HEK293 (cell line): ENCODE measurements around the gene KRT20.

Source experiments
- CTCF ChIA-PET: fragments of 350-600 bp; formaldehyde crosslinking; extraction: SDS; loops from one replicate; lab custom pipeline; 2021; ENCODE audit warnings: antibody characterized with exemption; lab: Yijun Ruan, JAX
- POLR2A ChIA-PET: fragments of 300-600 bp; formaldehyde crosslinking; extraction: SDS; loops from one replicate; lab custom pipeline; 2020; ENCODE audit warnings: antibody characterized with exemption, inconsistent platforms; lab: Yijun Ruan, JAX
- H3K27ac ChIP-seq: fragments of 200-500 bp; sonication (Bioruptor generic); 2 replicates; pipeline ENCODE4 v1.5.1; 2014; ENCODE audit warnings: low read depth, low read length, control low read depth, inconsistent platforms; ENCODE audit errors: extremely low read depth
- H3K36me3 ChIP-seq, 2 experiments: fragments of 200-500 bp in 1 of 2; sonication (Bioruptor generic) in 1 of 2; 1 replicate in 1 of 2; 2 replicates in 1 of 2; pipeline ENCODE4 v1.5.1; 2014 to 2017; ENCODE audit warnings: inconsistent platforms in 2 of 2, low read length in 2 of 2; ENCODE audit not compliant: control insufficient read depth in 2 of 2, insufficient read depth in 1 of 2
- H3K4me1 ChIP-seq: fragments of 200-500 bp; sonication (Bioruptor generic); 2 replicates; pipeline ENCODE4 v1.5.1; 2014; ENCODE audit warnings: mild to moderate bottlenecking, low read length, inconsistent platforms; ENCODE audit not compliant: control insufficient read depth, insufficient read depth
- H3K4me3 ChIP-seq: 2 replicates; pipeline ENCODE4 v1.5.1; 2011; ENCODE audit warnings: low read depth, mild to moderate bottlenecking, control low read depth, low read length, moderate library complexity
- H3K9me3 ChIP-seq: fragments of 200-500 bp; sonication (Bioruptor generic); 2 replicates; pipeline ENCODE4 v1.5.1; 2014; ENCODE audit warnings: low read depth, low read length, inconsistent platforms; ENCODE audit not compliant: control insufficient read depth, insufficient read depth
- BCL11A ChIP-seq: fragments of 450-650 bp; formaldehyde crosslinking; IDR thresholded peaks from 2 replicates; pipeline ENCODE4 v1.5.1; 2016; ENCODE audit warnings: low read depth, missing biosample characterization, missing genetic modification characterization
- CTCF ChIP-seq: fragments of 450-650 bp; formaldehyde crosslinking; IDR thresholded peaks from 2 replicates; pipeline ENCODE4 v1.5.1; 2016; ENCODE audit warnings: missing biosample characterization, missing genetic modification characterization
- FEZF1 ChIP-seq: fragments of 450-650 bp; formaldehyde crosslinking; IDR thresholded peaks from 2 replicates; pipeline ENCODE4 v1.5.1; 2016; ENCODE audit warnings: missing biosample characterization, missing genetic modification characterization
- KLF1 ChIP-seq: fragments of 450-650 bp; formaldehyde crosslinking; IDR thresholded peaks from 2 replicates; pipeline ENCODE4 v1.5.1; 2016; ENCODE audit warnings: missing biosample characterization, missing genetic modification characterization
- KLF8 ChIP-seq: fragments of 450-650 bp; formaldehyde crosslinking; IDR thresholded peaks from 2 replicates; pipeline ENCODE4 v1.5.1; 2016; ENCODE audit warnings: missing biosample characterization, missing genetic modification characterization
- OVOL3 ChIP-seq: fragments of 450-650 bp; formaldehyde crosslinking; IDR thresholded peaks from 2 replicates; pipeline ENCODE4 v1.5.1; 2016; ENCODE audit warnings: missing biosample characterization, missing genetic modification characterization
- PRDM6 ChIP-seq: fragments of 450-650 bp; formaldehyde crosslinking; IDR thresholded peaks from 2 replicates; pipeline ENCODE4 v1.5.1; 2017; ENCODE audit warnings: missing biosample characterization, missing genetic modification characterization
- RBAK ChIP-seq: fragments of 450-650 bp; formaldehyde crosslinking; IDR thresholded peaks from 2 replicates; pipeline ENCODE4 v1.5.1; 2016; ENCODE audit warnings: missing biosample characterization, missing genetic modification characterization
- ZBTB49 ChIP-seq: fragments of 450-650 bp; formaldehyde crosslinking; IDR thresholded peaks from 2 replicates; pipeline ENCODE4 v1.5.1; 2016; ENCODE audit warnings: missing biosample characterization, missing genetic modification characterization, low read depth
- ZIC2 ChIP-seq: fragments of 450-650 bp; formaldehyde crosslinking; IDR thresholded peaks from 2 replicates; pipeline ENCODE4 v1.5.1; 2016; ENCODE audit warnings: missing biosample characterization, missing genetic modification characterization
- ZNF133 ChIP-seq: fragments of 450-650 bp; formaldehyde crosslinking; IDR thresholded peaks from 2 replicates; pipeline ENCODE4 v1.5.1; 2016; ENCODE audit warnings: missing biosample characterization, missing genetic modification characterization
- ZNF19 ChIP-seq: fragments of 450-650 bp; formaldehyde crosslinking; IDR thresholded peaks from 2 replicates; pipeline ENCODE4; 2016; ENCODE audit warnings: missing biosample characterization, missing genetic modification characterization, low read depth
- ZNF23 ChIP-seq: fragments of 450-650 bp; formaldehyde crosslinking; IDR thresholded peaks from 2 replicates; pipeline ENCODE4 v1.5.1; 2016; ENCODE audit warnings: missing biosample characterization, missing genetic modification characterization, borderline replicate concordance
- ZNF26 ChIP-seq: fragments of 450-650 bp; formaldehyde crosslinking; IDR thresholded peaks from 2 replicates; pipeline ENCODE4 v1.5.1; 2016; ENCODE audit warnings: missing biosample characterization, missing genetic modification characterization
- ZNF518A ChIP-seq: fragments of 450-650 bp; formaldehyde crosslinking; conservative IDR thresholded peaks from 2 replicates; pipeline ENCODE4 v1.5.1; 2016; ENCODE audit warnings: low read depth, missing biosample characterization, missing genetic modification characterization
- ZNF561 ChIP-seq: fragments of 450-650 bp; IDR thresholded peaks from 2 replicates; pipeline ENCODE4 v1.5.1; 2018; ENCODE audit warnings: missing biosample characterization, missing genetic modification characterization, borderline replicate concordance
- ZNF629 ChIP-seq: fragments of 450-650 bp; formaldehyde crosslinking; IDR thresholded peaks from 2 replicates; pipeline ENCODE4 v1.5.1; 2017; ENCODE audit warnings: missing biosample characterization, missing genetic modification characterization
- ZNF639 ChIP-seq: fragments of 450-650 bp; formaldehyde crosslinking; IDR thresholded peaks from 2 replicates; pipeline ENCODE4 v1.5.1; 2016; ENCODE audit warnings: missing biosample characterization, missing genetic modification characterization
- ZNF701 ChIP-seq: fragments of 450-650 bp; formaldehyde crosslinking; IDR thresholded peaks from 2 replicates; pipeline ENCODE4 v1.5.1; 2016; ENCODE audit warnings: missing biosample characterization, missing genetic modification characterization

Gene KRT20

GRCh38 chr17:40873255-40873654 lies 11.8 kb downstream of the KRT20 start:
- Histone ChIP-seq H3K4me3 (no peak overlapping the region), H3K9me3 (no peaks in the 10 kb centered on the region), H3K27ac (no peak overlapping the region), H3K36me3 (no peaks in the 10 kb centered on the region), H3K4me1 (no peaks in the 10 kb centered on the region)
- POLR2A ChIA-PET: interaction anchor here (1.0 kb wide), 1 partner anchor 54 kb away, joined by 3 read pairs; no protein-coding TSS in a partner anchor
- CTCF ChIA-PET: interaction anchor here (0.9 to 1.5 kb wide), 6 partner anchors 8 to 676 kb away, joined by 3 to 5 read pairs (median 4); partner anchors contain the start of gene KRT20
- TF ChIP-seq OVOL3 (no peak), ZNF19 (tag by site-specific recombination) (no peak), PRDM6 (tag by site-specific recombination) (no peak), FEZF1 (tag by site-specific recombination) (no peak), ZIC2 (tag by site-specific recombination) (no peak), ZNF561 (tag by site-specific recombination) (no peak), CTCF (tag by site-specific recombination) (no peak), ZNF639 (tag by site-specific recombination) (no peak), ZBTB49 (tag by site-specific recombination) (no peak), KLF1 (tag by site-specific recombination) (no peak), BCL11A (tag by site-specific recombination) (no peak), KLF8 (tag by site-specific recombination) (no peak)

GRCh38 chr17:40872416-40872815 lies 12.6 kb downstream of the KRT20 start:
- no peaks in the 10 kb centered on the region for H3K9me3 ChIP-seq
- CTCF ChIA-PET: no interaction called here
- H3K4me1 ChIP-seq: no peaks in the 10 kb centered on the region
- no peak overlapping the region for H3K27ac ChIP-seq
- no peaks in the 10 kb centered on the region for H3K36me3 ChIP-seq
- POLR2A ChIA-PET: no interaction called here
- H3K4me3 ChIP-seq: no peak overlapping the region
- no peak for TF ChIP-seq RBAK
- no peak for TF ChIP-seq ZNF701 (tag by site-specific recombination)
- no peak for TF ChIP-seq ZNF629 (tag by site-specific recombination)
- TF ChIP-seq ZNF133 (tag by site-specific recombination): no peak
- TF ChIP-seq ZNF26: no peak
- no peak for TF ChIP-seq ZNF23 (tag by site-specific recombination)
- TF ChIP-seq ZNF518A (tag by site-specific recombination): no peak
